HG03460 (cell line): ENCODE results near the gene BPIFA2.
"Not testable (repeated sequence)": the region's sequence is repeated elsewhere in the genome, so short reads cannot be mapped to it uniquely, and the experiment has no call there.

ENCODE experiments used
- ATAC-seq: cut with Tn5 transposase; IDR thresholded peaks from one replicate; pipeline ENCODE4 v1.9.1; 2021; ENCODE audit not compliant: unreplicated experiment

BPIFA2 gene

DNA sequence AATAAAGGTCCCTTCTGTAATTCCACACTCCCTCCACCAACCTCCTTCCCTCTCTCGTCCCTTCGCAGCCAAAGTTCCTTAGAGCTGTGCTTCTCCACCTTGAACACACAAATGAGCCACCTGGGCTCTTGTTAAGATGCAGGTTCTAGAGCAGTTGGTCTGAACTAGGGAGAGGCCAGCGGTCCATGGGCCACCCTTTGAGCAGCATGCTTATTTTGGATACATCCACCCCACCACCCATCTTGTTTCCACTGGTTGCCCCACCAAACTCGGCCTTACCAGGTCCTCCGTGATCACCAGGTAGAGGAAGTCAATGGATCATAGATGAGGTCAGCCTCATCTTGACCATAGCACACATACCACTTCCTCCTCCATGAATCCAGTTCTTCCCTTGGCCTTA lies 7.3 kb upstream of the BPIFA2 start:
- ATAC-seq: no peak

- no peak for ATAC-seq
These were observed 5.6 kb upstream of the BPIFA2 start for GRCh38 chr20:33162313-33162712.

DNA sequence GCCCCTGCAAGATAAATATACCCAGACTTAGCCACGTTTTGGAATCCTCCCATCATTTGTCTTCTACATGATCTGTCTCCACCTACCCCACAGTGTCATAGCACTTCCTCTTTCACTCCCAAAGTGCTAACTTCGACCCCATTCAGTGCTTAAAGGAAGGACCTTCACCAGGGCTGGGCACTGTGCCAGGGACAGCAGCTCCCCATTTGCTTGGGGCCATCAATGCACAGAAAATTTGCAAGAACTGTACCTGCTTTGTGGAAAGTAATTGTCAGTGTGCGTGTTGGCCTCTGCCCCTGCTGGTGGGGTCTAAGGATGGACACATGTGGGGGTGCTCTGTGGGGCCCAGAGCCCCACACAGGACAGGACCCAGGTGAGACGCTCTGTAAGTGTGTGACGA lies 5.2 kb upstream of the BPIFA2 start:
- no peak for ATAC-seq

DNA sequence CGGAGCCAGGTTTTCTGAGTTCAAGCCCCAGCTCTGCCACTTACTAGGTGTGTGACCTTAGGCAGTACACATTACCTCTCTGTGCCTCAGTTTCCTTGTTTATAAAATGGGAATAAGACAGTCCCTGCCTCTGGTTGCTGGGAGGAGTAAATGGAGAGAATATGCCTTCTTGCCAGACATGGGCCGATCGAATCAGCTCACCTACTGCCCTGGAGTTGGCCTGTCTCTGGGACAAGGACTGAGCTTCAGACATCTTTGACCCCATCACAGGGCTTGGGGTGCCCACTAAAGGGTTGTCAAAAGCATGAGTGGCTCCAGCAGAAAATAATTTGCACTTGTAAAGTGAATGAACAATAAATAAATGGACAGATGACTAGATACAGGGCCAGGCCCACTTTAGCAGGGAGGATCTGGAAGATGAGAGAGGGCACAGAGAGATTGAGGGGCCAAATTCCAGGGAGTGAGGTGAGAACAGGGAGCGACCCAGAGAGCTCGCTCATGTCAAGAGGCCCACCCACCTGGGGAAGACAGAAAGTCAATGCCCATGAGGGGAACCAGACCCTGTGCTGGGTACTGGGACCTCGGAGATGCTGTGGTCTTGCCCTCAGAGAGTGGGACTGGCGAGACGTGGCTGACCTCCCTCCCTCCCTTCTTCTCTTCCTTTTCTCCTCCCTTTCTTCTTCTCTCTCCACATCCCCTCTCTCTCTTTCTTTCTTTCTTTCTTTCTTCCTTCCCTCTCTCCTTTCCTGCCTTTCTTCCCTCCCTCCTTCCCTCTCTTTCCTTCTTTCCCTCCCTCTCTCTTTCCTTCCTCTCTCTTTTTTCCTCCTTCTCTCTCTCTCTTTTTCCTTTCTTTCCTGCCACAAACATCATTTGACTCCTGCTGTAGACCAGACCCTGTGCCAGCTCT lies 3.9 kb upstream of the BPIFA2 start:
- ATAC-seq: no peak

DNA sequence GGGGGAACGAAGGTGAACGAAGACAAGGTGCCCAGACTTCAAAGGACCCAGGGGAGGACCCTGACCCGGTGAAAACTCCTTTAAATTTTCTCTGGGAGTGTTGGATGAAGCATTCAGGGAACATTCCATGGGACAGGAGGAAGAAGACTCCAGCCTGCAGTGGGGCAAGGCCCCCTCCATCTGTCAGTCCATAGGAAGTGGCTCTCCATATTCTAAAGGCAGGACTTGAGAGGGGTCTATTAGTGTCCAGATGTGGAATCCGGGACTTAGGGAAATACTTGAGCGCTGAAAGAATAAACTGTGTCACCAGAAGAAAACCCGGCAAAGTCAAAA lies 3.2 kb upstream of the BPIFA2 start:
- ATAC-seq: no peak

- ATAC-seq: no peak
These were observed 2.4 kb upstream of the BPIFA2 start for GRCh38 chr20:33165416-33166055.

DNA sequence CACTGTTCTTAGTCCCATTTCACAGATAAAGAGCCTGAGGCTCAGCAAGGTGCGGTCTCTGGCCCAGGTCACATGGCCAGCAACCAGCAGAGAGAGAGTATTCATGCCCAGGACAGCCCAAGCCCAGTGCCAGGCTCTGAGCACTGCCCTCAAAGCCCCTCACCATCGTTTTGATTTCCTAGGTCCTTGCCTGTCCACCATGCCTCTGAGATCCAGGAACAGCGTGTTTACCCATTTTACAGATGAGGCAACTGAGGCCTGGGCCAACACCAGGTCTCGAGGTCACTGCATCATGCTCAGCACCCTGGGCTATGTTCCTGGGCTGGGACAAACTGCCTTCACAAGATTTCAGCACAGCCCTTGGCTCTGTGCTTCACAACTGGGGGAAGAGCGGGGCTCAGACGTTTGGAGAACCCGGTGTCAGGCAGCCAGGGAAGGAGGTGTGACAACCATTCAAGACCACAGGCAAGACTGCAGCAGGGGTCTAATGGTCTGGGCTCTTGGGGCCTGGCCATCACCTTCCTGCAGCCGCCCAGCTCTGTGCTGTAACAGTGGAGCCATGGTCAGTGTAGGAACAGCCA lies 1.3 kb upstream of the BPIFA2 start:
- no peak for ATAC-seq

GRCh38 chr20:33169176-33169794 lies 1.3 kb downstream of the BPIFA2 start:
- no peak for ATAC-seq

GRCh38 chr20:33172781-33173180 lies 4.8 kb downstream of the BPIFA2 start:
- ATAC-seq: no peak

- no peak for ATAC-seq
These were observed 7.2 kb downstream of the BPIFA2 start for GRCh38 chr20:33175123-33175522.

DNA sequence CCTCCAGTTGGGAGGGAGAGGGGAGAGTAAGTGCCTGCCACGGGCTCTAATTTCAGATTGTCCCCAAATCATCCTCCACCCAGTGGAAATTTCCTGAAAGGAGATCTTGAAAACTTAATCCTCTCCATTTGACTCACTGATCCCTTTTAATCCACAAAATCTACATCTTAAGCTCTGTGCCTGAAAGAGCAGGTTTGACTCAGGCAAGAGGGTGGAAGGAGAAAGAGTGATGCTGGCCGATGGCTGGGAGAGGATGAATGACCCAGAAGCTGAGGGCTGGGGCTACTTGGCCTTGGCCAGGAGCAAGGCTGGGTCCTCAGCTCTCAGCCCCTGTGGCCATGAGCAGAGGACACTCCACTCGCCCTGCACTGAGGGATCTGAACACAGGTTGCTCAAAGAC lies 8.1 kb downstream of the BPIFA2 start:
- ATAC-seq: no peak

DNA sequence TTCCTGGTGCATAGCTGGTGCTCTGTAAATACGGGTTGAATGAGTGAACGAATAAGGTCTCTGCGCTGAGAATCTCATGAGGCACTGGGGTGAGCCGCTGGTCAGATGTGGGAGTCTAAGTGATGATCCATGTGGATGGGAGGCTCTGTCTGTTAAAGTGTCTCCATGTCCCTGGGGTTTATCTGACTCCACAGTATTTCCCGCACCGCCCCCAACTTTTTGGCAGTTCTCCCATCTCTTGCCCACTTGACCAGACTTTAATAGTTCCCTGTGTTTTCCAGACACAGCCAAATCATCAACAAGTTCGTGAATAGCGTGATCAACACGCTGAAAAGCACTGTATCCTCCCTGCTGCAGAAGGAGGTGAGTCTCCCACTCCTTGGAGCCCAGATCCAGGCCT lies 9.9 kb downstream of the BPIFA2 start:
- ATAC-seq: no peak

DNA sequence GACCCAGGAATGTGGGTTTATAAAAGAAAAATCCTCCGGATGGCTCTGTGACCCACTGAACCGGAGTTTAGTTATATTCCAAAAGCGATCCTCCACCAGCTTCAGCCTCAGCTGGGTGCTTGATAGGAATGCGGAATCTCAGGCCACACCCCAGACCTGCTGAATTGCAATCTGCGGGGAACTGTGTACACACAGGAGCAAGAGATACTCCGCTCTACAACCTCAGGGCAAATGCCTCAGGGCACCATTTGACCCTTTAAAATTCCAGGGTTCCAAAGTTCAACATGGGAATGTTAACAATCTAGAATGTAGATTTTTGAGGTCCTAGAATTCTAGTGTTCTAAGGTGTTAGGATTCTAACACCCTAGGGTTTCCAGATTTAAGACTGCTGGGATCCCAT lies 10.8 kb downstream of the BPIFA2 start:
- ATAC-seq: no peak

GRCh38 chr20:33180169-33180568 lies 12.2 kb downstream of the BPIFA2 start:
- no peak for ATAC-seq

DNA sequence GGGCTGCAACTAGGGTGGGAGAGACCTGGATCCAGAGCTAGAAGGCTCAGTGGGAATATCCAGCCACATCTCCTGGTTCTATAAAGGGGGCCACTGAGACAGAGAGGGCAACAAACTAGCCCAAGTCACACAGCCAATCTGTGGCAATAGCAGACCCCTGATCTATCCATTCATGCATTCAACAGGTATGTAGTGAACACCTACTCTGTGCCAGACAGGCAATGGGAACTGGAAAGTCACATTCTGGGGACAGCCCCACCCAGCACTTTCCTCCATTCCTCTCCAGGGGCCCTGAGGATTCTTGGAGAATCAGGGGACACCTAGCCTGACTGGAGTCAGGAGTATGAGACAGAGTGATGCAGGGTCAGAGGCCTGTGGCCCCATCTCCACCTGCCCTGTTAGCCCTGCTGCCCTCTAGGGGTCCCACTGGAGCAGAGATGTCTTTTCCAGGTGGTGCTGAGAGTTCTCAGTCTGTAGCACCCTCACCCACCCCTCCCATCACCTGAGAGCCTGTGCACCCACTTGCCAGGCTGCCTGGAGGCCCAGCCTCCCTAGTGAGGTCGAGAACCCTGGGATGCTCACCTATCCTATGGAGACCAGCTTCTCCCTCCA lies 13.6 kb downstream of the BPIFA2 start:
- no peak for ATAC-seq

DNA sequence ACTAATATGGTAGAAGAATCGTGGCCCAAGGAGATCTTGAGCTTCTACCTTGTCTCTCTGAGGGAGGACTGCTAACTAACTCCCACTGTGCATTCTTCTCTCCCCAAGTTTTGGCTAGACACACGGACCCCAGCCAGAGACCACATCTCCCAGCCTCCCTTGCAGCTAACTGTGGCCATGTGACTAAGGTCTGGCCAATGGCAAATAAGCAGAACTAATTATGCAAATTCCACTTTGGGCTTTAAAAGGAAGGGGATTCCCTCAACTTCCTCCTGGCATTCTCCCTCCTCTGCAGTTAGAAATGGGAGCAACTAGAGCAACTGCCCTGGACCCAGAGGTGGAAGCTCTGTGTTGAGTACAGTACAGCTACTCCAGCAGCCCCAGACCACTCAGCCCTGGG lies 15.4 kb downstream of the BPIFA2 start:
- ATAC-seq: no peak

GRCh38 chr20:33185031-33185590 lies 17.2 kb downstream of the BPIFA2 start:
- not testable (repeated sequence) for ATAC-seq

GRCh38 chr20:33187491-33187890 lies 19.5 kb downstream of the BPIFA2 start:
- no peak for ATAC-seq

DNA sequence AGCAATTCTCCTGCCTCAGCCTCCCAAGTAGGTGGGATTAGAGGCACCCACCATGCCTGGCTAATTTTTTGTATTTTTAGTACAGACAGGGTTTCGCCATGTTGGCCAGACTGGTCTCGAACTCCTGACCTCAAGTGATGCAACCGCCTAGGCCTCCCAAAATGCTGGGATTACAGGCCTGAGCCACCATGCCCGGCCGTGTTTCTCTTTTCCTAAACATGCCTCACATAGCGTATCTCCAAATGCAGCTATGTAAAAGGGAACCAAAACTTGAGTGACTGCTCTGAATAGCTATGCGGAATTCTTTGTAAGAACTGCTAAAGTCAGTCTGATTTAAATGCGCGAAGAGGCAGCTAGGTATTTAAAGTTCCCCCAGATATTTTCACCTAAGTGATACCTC lies 20.5 kb downstream of the BPIFA2 start:
- ATAC-seq: no peak

GRCh38 chr20:33191484-33191883 lies 23.5 kb downstream of the BPIFA2 start:
- ATAC-seq: no peak

GRCh38 chr20:33191955-33192354 lies 24.0 kb downstream of the BPIFA2 start:
- no peak for ATAC-seq
